B cell (primary cell): Measurements from ENCODE around the gene CGNL1. TPM values are rescaled to one million over a fixed set of nuclear protein-coding genes. Genes with fewer than 3 reads are reported as not detected.

Source experiments
- ATAC-seq: fragments of 200-7000 bp; cut with Tn5 transposase; one replicate; pipeline ENCODE4 v1.10.0; 2021; ENCODE audit warnings: low read depth, mild to moderate bottlenecking, moderate number of reproducible peaks, moderate library complexity
- CTCF ChIA-PET: fragments of 350-600 bp; sonication (Branson Sonifier 250); formaldehyde crosslinking; loops from one replicate; lab custom pipeline; 2021; ENCODE audit warnings: antibody characterized with exemption, inconsistent platforms; lab: Charles Lee
- POLR2A ChIA-PET: fragments of 350-600 bp; sonication (Branson Sonifier 250); formaldehyde crosslinking; loops from one replicate; lab custom pipeline; 2021; ENCODE audit warnings: antibody characterized with exemption; lab: Charles Lee
- DNase-seq: peaks from one replicate; pipeline ENCODE4 v3.0.0; 2013
- H2AFZ ChIP-seq: 2 replicates; pipeline ENCODE4 v1.6.1; 2012; ENCODE audit warnings: mild to moderate bottlenecking, low read depth, low read length; ENCODE audit not compliant: insufficient read depth, poor library complexity, severe bottlenecking
- H3K27ac ChIP-seq, 2 donors: 1 replicate in 1 of 2; 2 replicates in 1 of 2; pipeline ENCODE4 v1.5.1; 2012 to 2013; ENCODE audit warnings: low read length in 2 of 2, mild to moderate bottlenecking in 2 of 2, moderate library complexity in 1 of 2
- H3K27me3 ChIP-seq, 4 experiments: fragments of 200-600 bp in 1 of 4; sonication (generic) in 1 of 4; replicated peaks in 1 of 4; 1 replicate in 2 of 4; 2 replicates in 2 of 4; pipeline versions ENCODE4 v1.6.1 to v1.7.0; 2013 to 2016; ENCODE audit warnings: low read length in 3 of 4, mild to moderate bottlenecking in 2 of 4, mixed read lengths in 1 of 4, moderate library complexity in 1 of 4; ENCODE audit not compliant: insufficient read depth in 4 of 4, control insufficient read depth in 3 of 4; ENCODE audit errors: control extremely low read depth in 1 of 4
- H3K36me3 ChIP-seq, 2 experiments: replicated peaks in 1 of 2; 1 replicate in 1 of 2; 2 replicates in 1 of 2; pipeline versions ENCODE4 v1.6.1 to v1.7.1; 2013; ENCODE audit warnings: low read length in 1 of 2; ENCODE audit not compliant: insufficient read depth in 2 of 2, control insufficient read depth in 1 of 2; ENCODE audit errors: control extremely low read depth in 1 of 2, extremely low read depth in 1 of 2
- H3K4me1 ChIP-seq, 2 donors: fragments of 200-600 bp in 1 of 2; sonication (generic) in 1 of 2; 1 replicate in 1 of 2; 2 replicates in 1 of 2; pipeline versions ENCODE4 v1.5.1 to v1.6.1; 2013 to 2017; ENCODE audit warnings: low read length in 2 of 2; ENCODE audit not compliant: control insufficient read depth in 2 of 2, insufficient read depth in 2 of 2
- H3K4me2 ChIP-seq: replicated peaks from 2 replicates; pipeline ENCODE3; 2012; ENCODE audit warnings: mild to moderate bottlenecking, low read depth, low read length; ENCODE audit not compliant: poor library complexity, severe bottlenecking
- H3K4me3 ChIP-seq, 5 experiments: fragments of 200-600 bp in 1 of 5; sonication (generic) in 1 of 5; 1 replicate in 3 of 5; 2 replicates in 2 of 5; pipeline versions ENCODE4 v1.5.1 to v1.7.0; 2011 to 2016; ENCODE audit warnings: low read length in 4 of 5, mild to moderate bottlenecking in 4 of 5, low read depth in 2 of 5, control low read depth in 1 of 5, moderate library complexity in 1 of 5; ENCODE audit not compliant: insufficient read depth in 1 of 5; ENCODE audit errors: control extremely low read depth in 1 of 5, extremely low read depth in 1 of 5
- H3K79me2 ChIP-seq: fragments of 200-600 bp; sonication (generic); one replicate; pipeline ENCODE4 v1.6.0; 2016; ENCODE audit warnings: low read length; ENCODE audit not compliant: control insufficient read depth, insufficient read depth
- H3K9ac ChIP-seq: fragments of 200-600 bp; sonication (generic); 2 replicates; pipeline ENCODE4 v1.6.1; 2017; ENCODE audit warnings: mild to moderate bottlenecking, low read length, moderate library complexity
- H3K9me3 ChIP-seq, 3 donors: one replicate each; pipeline versions ENCODE4 v1.6.1 to v1.7.1; 2013; ENCODE audit warnings: low read length in 2 of 3; ENCODE audit not compliant: control insufficient read depth in 2 of 3, insufficient read depth in 1 of 3; ENCODE audit errors: control extremely low read depth in 1 of 3
- H4K20me1 ChIP-seq: 2 replicates; pipeline ENCODE4 v1.6.0; 2012; ENCODE audit warnings: mild to moderate bottlenecking, low read length; ENCODE audit not compliant: insufficient read depth, control insufficient read depth, poor library complexity, severe bottlenecking
- H3K27ac Mint-ChIP-seq: one replicate; pipeline ENCODE4 v1.8.0; 2021; ENCODE audit warnings: mixed read lengths
- H3K27me3 Mint-ChIP-seq: one replicate; pipeline ENCODE4 v1.8.0; 2021; ENCODE audit warnings: mixed read lengths
- H3K4me1 Mint-ChIP-seq: one replicate; pipeline ENCODE4 v1.8.0; 2021; ENCODE audit warnings: mixed read lengths
- H3K4me3 Mint-ChIP-seq: one replicate; pipeline ENCODE4 v1.8.0; 2021; ENCODE audit warnings: mixed read lengths
- H3K9me3 Mint-ChIP-seq: one replicate; pipeline ENCODE4 v1.8.0; 2022; ENCODE audit warnings: mixed read lengths; ENCODE audit not compliant: insufficient read depth
- EZH2 ChIP-seq: IDR thresholded peaks from 2 replicates; pipeline ENCODE4 v1.6.1; 2012; ENCODE audit warnings: borderline replicate concordance, low read depth, mild to moderate bottlenecking, moderate library complexity, low read length; ENCODE audit not compliant: insufficient read depth, poor library complexity, severe bottlenecking
- WGBS: methylation state at CpG from one replicate; pipeline ENCODE4 v1.1.5; 2013; ENCODE audit warnings: missing lambda C conversion rate; ENCODE audit not compliant: insufficient coverage; 5-methylcytosine and 5-hydroxymethylcytosine counted together
- intact Hi-C: fragments of 100-400 bp; cut with micrococcal nuclease; formaldehyde crosslinking; loops from one replicate; pipeline ENCODE4 v1.10.0; 2022
- polyA plus RNA-seq: library from polyadenylated mRNA; depleted of rRNA; stranded (reverse); fragments of >200 nt; gene quantifications from 2 replicates; pipeline ENCODE4 v1.2.3, GENCODE V29; 2012
- total RNA-seq, 2 donors: library from RNA; stranded (reverse); fragments of 120-200 nt in 1 of 2; gene quantifications; 1 replicate in 1 of 2; 2 replicates in 1 of 2; pipeline versions ENCODE4 v1.2.3 to v1.2.4, GENCODE V29; 2013 to 2022
- TF ChIP-seq, protein P1 (sequence below): fragments of 200-600 bp; IDR thresholded peaks from one replicate; pipeline ENCODE4 v1.8.0; 2022; ENCODE audit warnings: antibody characterized with exemption, mild to moderate bottlenecking

CGNL1 gene
- total and polyA plus RNA-seq, 2 donors (not counting 1 experiment from before 2014, with no cell fraction given): 0.03 to 0.12 TPM

- ATAC-seq: no peak
- WGBS: 93% methylated on average over 2 of the region's 3 CpGs
- H3K9me3 Mint-ChIP-seq: no peaks in the 10 kb centered on the region
- no peaks in the 10 kb centered on the region for H3K36me3 ChIP-seq
- no peaks in the 10 kb centered on the region for H3K79me2 ChIP-seq
- H3K4me1 Mint-ChIP-seq: peaks cover 11% of the 10 kb centered on the region
- H3K4me3 ChIP-seq: no peak overlapping the region
- H3K9me3 ChIP-seq: peaks cover 0 to 5% (median 0%) of the 10 kb centered on the region in 3 donors
- no peak overlapping the region for H3K4me2 ChIP-seq
- H3K27ac ChIP-seq: no peak overlapping the region
- POLR2A ChIA-PET: no interaction called here
- H3K4me1 ChIP-seq: peaks cover 12 to 16% of the 10 kb centered on the region in 2 donors
- H3K9ac ChIP-seq: no peak overlapping the region
- peaks cover 57% of the 10 kb centered on the region for H3K27me3 Mint-ChIP-seq
- peaks cover 0 to 44% (median 29%) of the 10 kb centered on the region in 4 experiments for H3K27me3 ChIP-seq
- no peak for TF ChIP-seq EZH2
- TF ChIP-seq, protein P1, sequence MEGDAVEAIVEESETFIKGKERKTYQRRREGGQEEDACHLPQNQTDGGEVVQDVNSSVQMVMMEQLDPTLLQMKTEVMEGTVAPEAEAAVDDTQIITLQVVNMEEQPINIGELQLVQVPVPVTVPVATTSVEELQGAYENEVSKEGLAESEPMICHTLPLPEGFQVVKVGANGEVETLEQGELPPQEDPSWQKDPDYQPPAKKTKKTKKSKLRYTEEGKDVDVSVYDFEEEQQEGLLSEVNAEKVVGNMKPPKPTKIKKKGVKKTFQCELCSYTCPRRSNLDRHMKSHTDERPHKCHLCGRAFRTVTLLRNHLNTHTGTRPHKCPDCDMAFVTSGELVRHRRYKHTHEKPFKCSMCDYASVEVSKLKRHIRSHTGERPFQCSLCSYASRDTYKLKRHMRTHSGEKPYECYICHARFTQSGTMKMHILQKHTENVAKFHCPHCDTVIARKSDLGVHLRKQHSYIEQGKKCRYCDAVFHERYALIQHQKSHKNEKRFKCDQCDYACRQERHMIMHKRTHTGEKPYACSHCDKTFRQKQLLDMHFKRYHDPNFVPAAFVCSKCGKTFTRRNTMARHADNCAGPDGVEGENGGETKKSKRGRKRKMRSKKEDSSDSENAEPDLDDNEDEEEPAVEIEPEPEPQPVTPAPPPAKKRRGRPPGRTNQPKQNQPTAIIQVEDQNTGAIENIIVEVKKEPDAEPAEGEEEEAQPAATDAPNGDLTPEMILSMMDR: no peak
- H3K4me3 Mint-ChIP-seq: no peak overlapping the region
- no peak for DNase-seq
- H4K20me1 ChIP-seq: no peaks in the 10 kb centered on the region
- H2AFZ ChIP-seq: no peak overlapping the region
- H3K27ac Mint-ChIP-seq: no peak overlapping the region
- CTCF ChIA-PET: interaction anchor here (0.8 kb wide), 1 partner anchor 16 kb away, joined by 3 read pairs; no protein-coding TSS in a partner anchor
- intact Hi-C loops: no loop called here
Measured at GRCh38 chr15:57379487-57379886, 3.2 kb downstream of the CGNL1 start.

GRCh38 chr15:57380854-57381253 lies 4.5 kb downstream of the CGNL1 start:
- intact Hi-C loops: no loop called here
- peaks cover 11% of the 10 kb centered on the region for H3K4me1 Mint-ChIP-seq
- no peaks in the 10 kb centered on the region for H3K36me3 ChIP-seq
- peaks cover 0 to 31% (median 23%) of the 10 kb centered on the region in 4 experiments for H3K27me3 ChIP-seq
- H3K9ac ChIP-seq: no peak overlapping the region
- WGBS: 100% methylated on average over 2 of the region's 2 CpGs
- peaks cover 0 to 2% (median 0%) of the 10 kb centered on the region in 3 donors for H3K9me3 ChIP-seq
- H3K4me2 ChIP-seq: no peak overlapping the region
- ATAC-seq (no peak), DNase-seq (no peak)
- no peak for TF ChIP-seq EZH2
- TF ChIP-seq, protein P1: no peak
- no peak overlapping the region for H3K27ac Mint-ChIP-seq
- POLR2A ChIA-PET: no interaction called here
- H3K79me2 ChIP-seq: no peaks in the 10 kb centered on the region
- H3K4me3 ChIP-seq: no peak overlapping the region
- H3K27ac ChIP-seq: no peak overlapping the region
- CTCF ChIA-PET: interaction anchor here (0.5 to 0.6 kb wide), 2 partner anchors 1206 to 1358 kb away, joined by 3 read pairs; no protein-coding TSS in a partner anchor
- H3K4me1 ChIP-seq: peaks cover 11 to 14% of the 10 kb centered on the region in 2 donors
- H2AFZ ChIP-seq: no peak overlapping the region
- H3K4me3 Mint-ChIP-seq: no peak overlapping the region
- peaks cover 49% of the 10 kb centered on the region for H3K27me3 Mint-ChIP-seq
- H4K20me1 ChIP-seq: no peaks in the 10 kb centered on the region
- H3K9me3 Mint-ChIP-seq: no peaks in the 10 kb centered on the region
